ENCODE data around the gene ZNF559.

The ZNF559 gene

DNA sequence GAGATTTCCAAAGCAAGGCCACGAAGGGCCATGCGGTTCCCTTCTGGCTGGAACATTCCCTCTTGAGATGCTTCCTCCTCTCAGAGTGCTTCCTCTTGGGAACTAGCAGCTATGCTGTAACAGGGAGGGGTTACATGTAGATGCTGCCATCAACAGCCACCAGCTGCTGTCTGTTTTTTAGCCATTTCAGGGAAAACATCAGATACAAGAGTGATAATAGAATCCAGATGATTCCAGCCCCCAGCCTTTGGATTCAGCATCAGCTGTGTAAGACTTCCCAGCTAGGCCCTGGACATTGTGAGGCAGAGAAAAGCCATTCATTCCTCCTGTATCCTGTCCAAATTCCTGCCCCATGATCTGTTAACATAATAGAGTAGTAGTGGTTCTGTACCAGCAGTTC lies 30.7 kb downstream of the ZNF559 start:
- DNase-seq = no peak

DNA sequence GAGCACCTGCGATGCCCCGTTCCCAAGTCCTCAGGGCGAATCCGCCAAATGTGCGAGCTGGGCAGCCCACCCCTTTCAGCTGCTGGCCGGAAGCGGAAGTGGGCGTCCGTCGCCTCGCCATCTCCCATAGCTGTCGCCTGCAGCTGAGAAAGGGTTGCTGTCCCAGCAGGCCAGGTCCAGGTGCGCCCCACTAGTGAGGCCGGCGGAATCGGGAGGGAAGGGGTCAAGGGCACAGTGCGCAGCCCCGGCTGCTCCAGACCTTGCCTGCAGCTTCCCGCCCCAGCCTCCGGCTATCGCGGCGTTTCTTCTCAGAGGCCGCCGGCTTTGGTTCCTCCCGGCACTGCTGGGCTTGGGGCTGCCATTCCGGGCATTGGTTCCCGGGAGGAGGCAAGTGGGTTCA lies 38.9 kb downstream of the ZNF559 start, which contains the start of gene ZNF177:
Gene ZNF177, plus strand, starts transcription at position 109 of the 400 bp plus-strand sequence. CDS start 15,299 bp downstream, outside the sequence.
- DNase-seq = no peak

DNA sequence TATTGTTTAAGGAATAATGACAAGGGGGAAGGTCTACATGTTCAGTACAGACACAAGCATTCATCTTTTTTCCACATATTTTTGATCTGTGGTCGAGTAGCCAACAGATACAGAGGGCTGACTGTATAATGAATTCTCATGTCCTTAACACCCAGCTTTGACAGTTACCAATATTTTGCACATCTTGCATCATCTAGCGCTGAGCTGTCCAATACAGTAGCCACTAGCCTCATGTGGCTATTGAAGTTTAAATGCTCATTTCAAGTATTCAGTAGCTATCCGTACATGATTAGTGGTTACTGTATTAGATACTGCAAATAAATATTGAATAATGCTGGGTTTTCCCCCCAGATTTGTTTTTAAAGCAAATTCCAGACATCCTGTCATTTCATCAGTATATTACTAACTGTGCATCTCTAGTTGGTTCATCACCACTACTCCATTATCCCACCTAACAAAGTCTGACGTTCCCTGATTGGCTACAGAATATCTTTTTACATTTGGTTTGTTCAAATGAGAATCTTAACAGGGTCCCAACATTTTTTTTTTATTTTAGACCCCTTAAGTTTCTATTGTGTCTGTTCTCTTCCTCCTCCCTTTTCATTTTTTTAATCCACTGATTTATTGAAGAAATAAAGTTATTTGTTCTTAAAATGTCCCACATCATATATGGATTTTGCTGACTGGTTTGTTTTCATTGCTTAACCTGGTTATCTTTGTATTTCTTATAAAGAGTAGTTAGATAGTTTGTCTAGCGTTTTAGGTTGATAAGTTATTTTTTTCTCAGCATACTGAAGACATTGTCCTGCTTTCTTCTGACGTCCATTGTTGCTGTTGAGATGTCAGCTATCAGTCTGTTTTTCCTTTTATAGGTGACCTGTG lies 47.0 kb downstream of the ZNF559 start:
- no peak for DNase-seq

DNA sequence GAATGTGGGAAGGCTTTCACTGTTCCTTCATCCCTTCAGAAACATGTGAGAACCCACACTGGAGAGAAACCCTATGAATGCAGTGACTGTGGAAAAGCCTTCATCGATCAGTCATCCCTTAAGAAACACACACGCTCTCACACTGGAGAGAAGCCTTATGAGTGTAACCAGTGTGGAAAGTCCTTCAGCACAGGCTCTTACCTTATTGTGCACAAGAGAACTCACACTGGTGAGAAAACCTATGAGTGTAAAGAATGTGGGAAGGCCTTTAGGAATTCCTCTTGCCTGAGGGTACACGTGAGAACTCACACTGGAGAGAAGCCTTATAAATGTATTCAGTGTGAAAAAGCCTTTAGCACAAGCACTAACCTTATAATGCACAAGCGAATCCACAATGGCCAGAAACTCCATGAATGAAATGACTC lies 57.4 kb downstream of the ZNF559 start:
- DNase-seq = no peak
